ENCODE data around the gene SCFD2. TPM values are rescaled to one million over a fixed set of nuclear protein-coding genes. Genes with fewer than 3 reads are reported as not detected.

SCFD2 gene
- total and polyA plus RNA-seq, 2 donors (not counting 3 experiments of a cell fraction or from before 2014, with no cell fraction given), result 12.3 to 22.8 TPM

DNA sequence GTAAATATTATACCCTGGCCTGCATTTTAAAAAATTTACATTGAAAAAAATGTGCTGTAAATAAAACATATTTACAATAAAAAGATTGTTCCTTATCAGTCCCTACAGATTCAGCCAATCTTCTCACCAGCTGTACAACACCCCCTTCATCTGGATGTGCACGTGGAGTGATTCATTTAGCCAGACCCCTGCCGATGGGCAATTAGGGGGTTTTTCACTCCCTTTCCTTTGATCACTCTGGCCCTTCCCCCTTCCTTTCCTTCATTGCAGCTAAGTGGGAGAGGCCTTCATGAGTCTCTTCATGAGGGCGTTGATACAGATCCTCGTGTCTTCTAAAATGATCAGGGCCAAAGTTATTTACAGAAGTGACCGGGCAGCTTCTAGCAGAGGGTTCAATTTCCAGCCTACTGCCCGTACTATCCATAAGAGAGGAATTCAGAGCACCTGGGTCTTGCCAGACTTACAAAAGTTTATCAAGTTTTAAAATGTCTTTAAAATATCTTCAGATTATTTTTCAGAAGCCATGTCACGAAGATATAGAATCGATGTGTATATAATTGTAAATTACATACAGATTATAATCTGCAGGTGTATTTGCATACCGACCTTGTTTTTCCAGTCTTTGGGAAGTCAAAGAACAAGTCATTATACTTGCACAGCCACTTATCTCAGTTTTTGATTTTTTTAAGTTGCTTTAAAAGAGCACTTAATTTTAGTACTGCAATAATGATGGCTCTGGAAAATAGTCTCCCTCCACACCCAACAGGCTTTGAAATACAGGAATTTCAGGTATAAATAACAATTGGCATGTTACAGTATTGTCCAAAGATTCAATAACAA, 525.1 kb downstream of the SCFD2 start:
- TF ChIP-seq GATA2 (IDR thresholded peaks at IDR 0.05; ENCODE audit: insufficient read depth, insufficient read length, low read depth, low read length) (no peak), EZH2 (IDR thresholded peaks at IDR 0.05; ENCODE audit: borderline replicate concordance, low read depth, low read length, severe bottlenecking) (no peak), POLR2AphosphoS5 (IDR thresholded peaks at IDR 0.05; ENCODE audit: insufficient read depth, low read depth, low read length) (no peak), FOS (IDR thresholded peaks at IDR 0.05; ENCODE audit: borderline replicate concordance, insufficient read depth, low read length) (no peak), MYC (IDR thresholded peaks at IDR 0.05; ENCODE audit: low read depth, low read length) (no peak), JUN (IDR thresholded peaks at IDR 0.05; ENCODE audit: borderline replicate concordance, insufficient read depth, insufficient read length, low read depth) (no peak), CTCF (IDR thresholded peaks at IDR 0.05; ENCODE audit: extremely low read depth in 1 of 2, insufficient read depth in 1 of 2, low read depth in 1 of 2, low read length in 2 of 2) (no peak), POLR2A (IDR thresholded peaks at IDR 0.05; ENCODE audit: low read depth, low read length) (no peak)
- BruUV-seq (replicated peaks), result no TSS peak
- H3K4me3 ChIP-seq (replicated peaks in 1 of 3; ENCODE audit: insufficient read depth in 1 of 3, low read depth in 1 of 3, low read length in 3 of 3), result no peak overlapping the region
- FAIRE-seq, result no peak
- dilution Hi-C loops (cut with MboI; ENCODE audit: extremely low pct_ligation_motif_present, low sequenced_read_pairs), result no loop called here
- no peak overlapping the region for H2AFZ ChIP-seq (ENCODE audit: low read depth, low read length)
- intact Hi-C loops (cut with micrococcal nuclease), result no loop called here
- no peak for DNase-seq (ENCODE audit: low read depth, low spot score)
- no peaks in the 10 kb centered on the region for H3K36me3 ChIP-seq (ENCODE audit: control insufficient read depth in 2 of 2, extremely low read depth in 1 of 2, insufficient read depth in 2 of 2, low read length in 2 of 2)
- peaks cover 2 to 25% of the 10 kb centered on the region in 2 experiments for H3K27me3 ChIP-seq (ENCODE audit: control insufficient read depth in 2 of 2, insufficient read depth in 2 of 2, low read length in 2 of 2)
- H3K4me2 ChIP-seq (ENCODE audit: insufficient read depth, low read length), result no peak overlapping the region
- H3K27ac ChIP-seq (ENCODE audit: insufficient read depth, low read depth, low read length), result no peak overlapping the region
- H3K9me3 ChIP-seq (replicated peaks; ENCODE audit: control insufficient read depth, insufficient read depth, low read length), result no peaks in the 10 kb centered on the region
- CTCF ChIA-PET, result interaction anchor here (1.4 kb wide), 1 partner anchor 1393 kb away, joined by 5 read pairs; no protein-coding TSS in a partner anchor
- no peaks in the 10 kb centered on the region for H4K20me1 ChIP-seq (replicated peaks; ENCODE audit: control insufficient read depth, extremely low read depth, insufficient read depth, low read length)
- no peaks in the 10 kb centered on the region for H3K9me1 ChIP-seq (replicated peaks; ENCODE audit: control insufficient read depth, extremely low read depth, insufficient read depth, low read length)
- no peaks in the 10 kb centered on the region for H3K79me2 ChIP-seq (ENCODE audit: control insufficient read depth, insufficient read depth, low read length)
- POLR2A ChIA-PET, result no interaction called here
- H3K4me1 ChIP-seq (ENCODE audit: control insufficient read depth, extremely low read depth, insufficient read depth, low read length), result no peaks in the 10 kb centered on the region
- H3K9ac ChIP-seq (replicated peaks; ENCODE audit: extremely low read depth, insufficient read depth, low read length), result no peak overlapping the region
